IPS-11a (cell line): ENCODE results near the gene XCR1.
"Not testable (repeated sequence)": the region's sequence is repeated elsewhere in the genome, so short reads cannot be mapped to it uniquely, and the experiment has no call there.

Source experiments
- H3K4me3 ChIP-seq: one replicate; pipeline ENCODE4 v1.5.1; 2013; ENCODE audit warnings: low read depth, low read length, control low read depth

Gene XCR1

GRCh38 chr3:46046231-46046630 is 18.9 kb upstream of the XCR1 start:
- not testable (repeated sequence) for H3K4me3 ChIP-seq

DNA sequence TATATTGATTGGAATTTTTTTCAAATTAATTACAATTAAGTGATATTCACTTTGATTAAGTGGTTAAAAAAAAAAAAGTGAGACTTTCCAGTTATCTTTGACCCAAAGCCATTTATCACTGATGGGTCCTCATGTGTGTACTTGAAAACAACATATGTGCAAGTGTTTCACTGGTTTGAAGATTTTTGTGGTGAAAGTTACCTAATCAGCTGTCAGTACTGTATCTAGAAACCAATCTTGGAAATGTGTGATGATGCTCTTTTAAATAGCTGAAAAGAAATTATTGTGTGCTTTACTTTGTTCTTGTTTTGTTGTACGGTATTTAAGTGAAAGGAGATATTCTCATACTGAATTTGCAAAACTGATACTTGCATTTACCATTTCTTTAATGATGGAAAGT is 11.6 kb upstream of the XCR1 start:
- no peak overlapping the region for H3K4me3 ChIP-seq

DNA sequence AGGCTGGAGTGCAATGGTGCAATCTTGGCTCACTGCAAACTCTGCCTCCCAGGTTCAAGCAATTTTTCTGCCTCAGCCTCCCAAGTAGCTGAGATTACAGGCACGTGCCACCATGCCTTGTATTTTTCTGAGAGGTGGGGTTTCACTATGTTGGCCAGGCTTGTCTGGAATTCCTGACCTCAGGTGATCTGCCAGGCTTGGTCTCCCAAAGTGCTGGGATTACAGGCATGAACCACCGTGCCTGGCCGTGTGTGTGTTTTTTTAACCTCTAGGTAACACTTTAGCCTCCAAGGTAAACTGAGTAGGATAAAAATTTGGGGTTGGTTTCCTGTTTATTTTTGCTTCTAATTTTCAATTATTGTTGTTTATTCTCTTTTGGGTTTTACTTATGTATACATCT is 10.8 kb upstream of the XCR1 start:
- H3K4me3 ChIP-seq, result not testable (repeated sequence)

DNA sequence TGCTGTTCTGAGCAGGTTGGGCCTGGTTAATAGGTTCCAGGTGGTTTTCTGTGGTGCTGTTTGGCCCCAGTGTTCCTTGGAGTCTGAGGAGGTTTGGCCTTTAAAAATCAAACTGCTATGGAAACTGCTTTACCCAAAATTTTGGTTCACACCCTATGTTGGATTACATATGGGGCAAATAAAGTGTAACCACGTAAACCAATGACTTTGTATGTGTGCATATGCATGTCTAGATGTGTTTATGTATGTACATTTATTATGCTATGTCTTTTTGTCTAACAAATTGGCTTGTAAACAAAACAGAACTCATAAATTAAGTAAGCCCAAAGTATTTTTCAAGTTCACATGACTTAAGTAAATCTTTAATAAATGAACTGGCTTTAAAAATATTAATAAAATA is 8.9 kb upstream of the XCR1 start:
- no peak overlapping the region for H3K4me3 ChIP-seq

- no peak overlapping the region for H3K4me3 ChIP-seq
Measured at GRCh38 chr3:46031747-46032146, 4.5 kb upstream of the XCR1 start.

GRCh38 chr3:46031269-46031668 is 4.0 kb upstream of the XCR1 start:
- H3K4me3 ChIP-seq, result no peak overlapping the region

- no peak overlapping the region for H3K4me3 ChIP-seq
Measured at GRCh38 chr3:46030626-46031025, 3.3 kb upstream of the XCR1 start.

DNA sequence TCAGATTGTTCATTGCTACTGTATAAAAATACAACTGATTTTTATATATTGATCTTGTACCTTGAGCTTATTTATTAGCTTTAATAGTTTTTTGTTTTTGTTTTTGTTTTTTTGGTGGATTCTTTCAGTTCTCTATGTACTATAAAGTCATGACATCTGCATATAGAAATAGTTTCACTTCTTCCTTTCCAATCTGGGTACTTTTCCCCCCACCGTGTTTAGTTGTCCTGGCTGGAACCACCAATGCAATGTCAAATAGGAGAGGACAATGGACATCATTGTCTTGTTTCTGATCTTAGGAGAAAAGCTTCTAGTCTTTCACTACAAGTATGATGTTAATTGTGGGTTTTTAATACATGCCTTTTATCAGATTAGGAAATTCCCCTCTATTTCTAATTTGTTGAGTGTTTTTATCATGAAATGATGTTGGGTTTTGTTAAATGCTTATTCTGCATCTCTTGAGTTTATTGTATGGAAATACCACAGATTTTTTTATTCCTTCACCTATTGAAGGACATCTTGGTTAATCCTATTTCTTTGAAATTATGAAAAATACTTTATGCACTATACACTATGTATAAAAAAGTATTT is 2.8 kb upstream of the XCR1 start:
- H3K4me3 ChIP-seq, result no peak overlapping the region

DNA sequence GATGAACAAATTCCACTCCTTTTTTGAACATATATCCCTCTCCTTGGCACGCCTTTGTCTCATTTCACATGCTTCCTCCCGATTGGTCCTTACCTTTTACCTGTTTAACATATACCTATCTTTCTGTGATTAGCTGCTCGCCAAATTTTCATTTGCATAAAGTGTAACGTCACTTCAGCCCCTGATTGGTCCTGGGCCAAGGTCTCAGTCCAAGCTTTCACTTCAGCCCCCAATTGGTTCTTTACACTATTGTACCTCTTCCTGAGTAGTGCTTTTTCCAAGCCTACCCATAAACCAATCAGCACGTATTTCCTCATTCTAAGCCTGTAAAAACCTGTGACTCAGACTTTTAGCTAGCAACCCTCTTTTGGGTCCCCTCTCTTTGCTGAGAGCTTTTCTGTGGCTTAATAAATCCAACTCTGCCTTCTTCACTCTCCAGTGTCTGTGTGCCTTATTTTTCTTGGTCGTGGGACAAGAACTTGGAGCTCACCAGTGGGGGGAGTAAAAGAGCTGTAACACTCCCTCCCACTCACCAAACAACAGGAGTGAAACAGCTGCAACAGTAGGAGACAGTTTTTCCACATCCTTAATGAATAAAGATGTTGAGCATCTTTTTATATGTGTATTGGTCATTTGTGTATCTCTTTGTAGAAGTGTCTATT is 584 bp upstream of the XCR1 start:
- no peak overlapping the region for H3K4me3 ChIP-seq

DNA sequence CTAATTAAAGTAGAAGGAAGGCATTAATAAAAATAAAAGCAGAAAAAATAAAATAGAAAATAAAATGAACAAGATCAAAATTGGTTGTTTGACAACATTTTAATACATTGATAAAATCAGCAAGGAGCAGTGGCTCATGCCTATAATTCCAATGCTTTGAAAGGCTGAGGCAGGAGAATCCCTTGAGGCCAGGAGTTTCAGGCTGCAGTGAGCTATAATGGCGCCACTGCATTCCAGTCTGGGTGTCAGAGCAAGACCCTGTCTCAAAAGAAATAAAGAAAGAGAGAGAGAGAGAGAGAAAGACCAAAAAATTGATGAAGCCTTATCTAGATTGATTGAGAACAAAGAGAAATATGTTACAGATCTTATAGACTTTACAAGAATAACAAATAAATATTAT is 2.1 kb downstream of the XCR1 start:
- H3K4me3 ChIP-seq, result no peak overlapping the region

- no peak overlapping the region for H3K4me3 ChIP-seq
Measured at GRCh38 chr3:46024131-46024530, 3.2 kb downstream of the XCR1 start.

DNA sequence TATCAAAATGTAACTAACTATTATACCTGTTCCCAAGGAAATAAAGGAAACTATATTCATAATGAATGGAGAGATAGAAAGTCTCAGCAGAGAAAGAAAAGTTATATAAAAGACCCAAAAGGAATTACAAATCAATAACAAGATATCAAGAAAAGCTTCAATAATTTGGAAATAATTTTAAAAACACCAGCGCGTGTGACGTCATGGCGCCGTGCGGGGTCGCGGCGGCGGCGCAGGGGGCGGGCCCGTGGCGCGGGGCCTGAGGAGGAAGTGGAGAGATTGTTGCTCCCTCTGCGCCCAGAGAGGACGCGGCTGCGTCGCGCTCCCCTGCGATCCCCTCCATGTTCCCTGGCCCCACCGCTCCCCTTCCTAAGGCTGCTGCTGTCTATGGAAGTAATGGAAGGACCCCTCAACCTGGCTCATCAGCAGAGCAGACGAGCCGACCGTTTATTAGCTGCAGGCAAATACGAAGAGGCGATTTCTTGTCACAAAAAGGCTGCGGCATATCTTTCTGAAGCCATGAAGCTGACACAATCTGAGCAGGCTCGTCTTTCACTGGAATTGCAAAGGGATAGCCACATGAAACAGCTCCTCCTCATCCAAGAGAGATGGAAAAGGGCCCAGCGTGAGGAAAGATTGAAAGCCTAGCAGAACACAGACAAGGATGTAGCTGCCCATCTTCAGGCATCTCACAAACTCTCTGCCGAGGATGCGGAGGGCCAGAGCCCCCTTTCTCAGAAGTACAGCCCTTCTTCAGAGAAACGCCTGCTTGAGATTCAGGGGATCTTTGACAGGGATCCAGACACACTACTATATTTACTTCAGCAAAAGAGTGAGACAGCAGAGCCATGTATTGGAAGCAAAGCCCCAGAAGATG is 4.1 kb downstream of the XCR1 start:
- no peak overlapping the region for H3K4me3 ChIP-seq

DNA sequence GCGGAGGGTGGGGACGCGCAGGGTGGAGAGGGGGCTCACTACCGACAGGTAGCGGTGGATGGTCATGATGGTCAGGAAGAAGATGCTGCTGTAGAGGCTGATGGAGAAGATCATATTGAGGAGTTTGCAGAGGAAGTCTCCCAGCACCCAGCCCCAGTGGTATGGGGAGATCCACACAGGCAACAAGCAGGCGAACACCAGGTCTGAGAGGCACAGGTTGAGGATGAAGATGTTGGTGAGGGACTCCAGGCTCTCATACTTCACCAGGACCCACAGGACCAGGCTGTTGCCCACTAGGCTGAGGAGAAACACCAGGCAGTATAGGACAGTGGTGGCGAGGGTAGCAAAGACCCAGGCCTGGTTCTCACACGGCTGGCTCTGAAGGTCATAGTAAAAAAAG is 5.8 kb downstream of the XCR1 start:
- no peak overlapping the region for H3K4me3 ChIP-seq

- H3K4me3 ChIP-seq, result no peak overlapping the region
Measured at GRCh38 chr3:46020766-46021510, 6.3 kb downstream of the XCR1 start.

DNA sequence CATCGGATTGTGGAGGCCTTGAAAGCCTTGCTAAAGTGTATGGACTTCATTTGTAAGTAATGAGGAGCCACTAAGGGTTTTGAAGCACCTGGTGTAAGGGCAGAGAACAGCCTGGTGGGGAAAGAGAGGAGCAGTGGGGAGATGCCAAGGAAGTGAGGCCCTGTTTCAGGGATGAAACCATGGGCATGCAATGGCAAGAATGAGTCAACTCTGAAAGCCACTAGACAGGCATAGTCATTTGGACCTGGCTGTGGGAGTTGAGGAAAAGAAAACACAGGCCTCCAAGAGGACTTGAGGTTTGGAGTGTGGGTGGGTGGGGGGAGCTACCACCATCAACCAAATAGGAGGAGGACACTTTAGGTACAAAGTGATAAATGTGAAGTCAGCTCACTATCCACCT is 7.6 kb downstream of the XCR1 start:
- no peak overlapping the region for H3K4me3 ChIP-seq

- H3K4me3 ChIP-seq, result no peak overlapping the region
Measured at GRCh38 chr3:46017720-46018119, 9.6 kb downstream of the XCR1 start.

DNA sequence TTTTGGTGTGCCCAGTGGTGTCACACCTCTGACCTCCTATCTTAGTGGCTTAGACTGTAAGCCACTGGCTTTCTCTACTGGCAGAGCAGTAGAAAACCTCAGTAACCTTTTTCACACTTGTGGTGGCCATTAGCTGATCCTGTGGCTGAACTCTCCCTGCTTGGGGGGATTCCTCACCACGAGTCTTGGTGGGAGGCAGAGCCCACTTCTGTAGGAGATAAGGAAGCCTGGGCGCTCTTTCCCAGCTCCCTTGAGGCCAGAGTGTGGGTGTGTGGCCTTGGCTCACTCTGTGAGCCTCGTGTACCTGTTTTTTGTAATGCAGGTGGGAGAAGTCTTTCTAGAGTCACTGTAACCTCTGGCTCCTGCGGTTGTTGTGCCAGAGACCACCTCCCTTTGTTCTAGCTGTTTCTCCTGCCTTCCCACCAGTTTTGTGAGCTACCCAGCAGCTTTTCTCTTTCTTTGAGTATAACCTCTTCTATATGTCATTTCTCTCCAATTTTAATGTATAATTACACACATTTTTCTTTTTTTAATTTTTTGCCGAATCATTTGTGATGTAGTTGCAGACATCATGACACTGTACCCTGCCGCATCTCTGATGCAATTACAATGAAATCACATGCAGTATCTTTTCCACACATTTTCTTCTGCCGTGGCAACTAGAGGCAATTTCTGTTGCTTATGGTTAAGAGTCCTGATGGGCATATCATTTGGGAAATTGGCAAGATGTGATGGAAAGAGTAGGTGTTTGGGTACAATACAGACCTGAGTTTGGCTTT is 13.8 kb downstream of the XCR1 start:
- H3K4me3 ChIP-seq, result no peak overlapping the region

DNA sequence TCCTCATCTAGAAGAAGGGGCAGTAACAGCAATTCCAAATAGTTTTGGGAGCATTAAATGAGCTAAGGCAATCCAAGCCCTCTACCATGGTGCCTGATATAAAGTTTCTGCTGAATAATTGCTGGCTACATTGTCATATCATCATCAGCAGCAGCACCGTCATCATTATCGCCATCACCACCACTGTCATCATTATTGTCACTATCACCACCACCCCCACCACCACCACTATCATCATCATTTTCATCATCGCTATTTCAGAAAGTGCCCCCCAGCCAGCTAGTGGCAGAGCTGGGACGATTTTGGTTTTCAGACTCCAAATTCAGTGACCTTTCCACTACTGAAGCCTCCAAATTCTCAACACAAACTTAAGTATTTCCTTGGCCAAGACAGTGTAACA is 15.0 kb downstream of the XCR1 start:
- H3K4me3 ChIP-seq, result no peak overlapping the region

DNA sequence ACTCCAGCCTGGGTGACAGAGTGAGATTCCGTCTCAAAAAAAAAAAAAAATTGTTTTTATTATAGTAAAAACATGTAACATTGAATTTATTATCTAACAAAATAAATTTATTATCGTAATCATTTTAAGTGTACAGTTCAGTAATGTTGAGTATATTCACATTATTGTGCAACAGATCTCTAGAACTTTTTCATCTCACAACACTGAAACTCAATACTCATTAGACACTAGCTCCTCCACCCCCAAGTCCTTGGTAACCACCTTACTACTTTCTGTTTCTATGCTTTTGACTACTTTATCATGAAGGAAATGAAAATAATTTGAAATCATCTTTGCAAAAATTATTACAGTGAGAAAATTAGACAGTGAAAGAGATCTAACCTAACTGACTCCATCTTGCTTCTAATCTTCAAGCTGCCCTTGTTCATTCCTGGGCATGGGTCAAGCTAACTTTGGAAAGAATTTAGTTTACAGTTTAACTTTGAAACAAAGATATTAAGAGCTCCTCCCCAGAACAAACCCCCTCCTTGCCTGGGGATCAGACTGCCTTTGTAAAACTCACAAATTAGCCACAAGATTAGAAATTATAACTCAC is 16.7 kb downstream of the XCR1 start:
- no peak overlapping the region for H3K4me3 ChIP-seq

DNA sequence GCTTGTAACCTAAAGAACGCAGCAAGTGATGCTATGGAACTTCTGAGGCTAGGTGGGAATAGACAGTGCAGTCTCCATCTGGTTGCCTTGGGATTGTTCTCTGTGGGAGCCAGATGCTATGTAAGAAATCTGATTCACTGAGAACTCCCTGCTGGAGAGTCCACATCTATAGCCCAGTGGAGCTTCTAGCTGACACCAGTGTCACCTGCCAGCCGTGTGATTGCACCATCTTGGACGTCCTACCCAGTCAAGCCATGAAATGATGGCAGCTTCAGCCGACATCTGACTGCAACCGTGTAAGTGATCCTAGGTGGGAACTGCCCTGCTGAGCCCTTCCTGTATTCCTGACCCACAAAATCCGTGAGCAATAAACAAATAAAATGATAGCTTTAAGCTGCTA is 19.2 kb downstream of the XCR1 start:
- H3K4me3 ChIP-seq, result no peak overlapping the region
